Stromal cell of bone marrow (primary cell): Measurements from ENCODE around the gene TFR2.

Experiments
- DNase-seq: peaks from one replicate; pipeline ENCODE4 v3.0.0-alpha.2; 2012; ENCODE audit warnings: low read depth

Gene TFR2

GRCh38 chr7:100572281-100572948 is 68.9 kb downstream of the TFR2 start:
- DNase-seq, result no peak

GRCh38 chr7:100571829-100572116 is 69.6 kb downstream of the TFR2 start:
- DNase-seq, result no peak

DNA sequence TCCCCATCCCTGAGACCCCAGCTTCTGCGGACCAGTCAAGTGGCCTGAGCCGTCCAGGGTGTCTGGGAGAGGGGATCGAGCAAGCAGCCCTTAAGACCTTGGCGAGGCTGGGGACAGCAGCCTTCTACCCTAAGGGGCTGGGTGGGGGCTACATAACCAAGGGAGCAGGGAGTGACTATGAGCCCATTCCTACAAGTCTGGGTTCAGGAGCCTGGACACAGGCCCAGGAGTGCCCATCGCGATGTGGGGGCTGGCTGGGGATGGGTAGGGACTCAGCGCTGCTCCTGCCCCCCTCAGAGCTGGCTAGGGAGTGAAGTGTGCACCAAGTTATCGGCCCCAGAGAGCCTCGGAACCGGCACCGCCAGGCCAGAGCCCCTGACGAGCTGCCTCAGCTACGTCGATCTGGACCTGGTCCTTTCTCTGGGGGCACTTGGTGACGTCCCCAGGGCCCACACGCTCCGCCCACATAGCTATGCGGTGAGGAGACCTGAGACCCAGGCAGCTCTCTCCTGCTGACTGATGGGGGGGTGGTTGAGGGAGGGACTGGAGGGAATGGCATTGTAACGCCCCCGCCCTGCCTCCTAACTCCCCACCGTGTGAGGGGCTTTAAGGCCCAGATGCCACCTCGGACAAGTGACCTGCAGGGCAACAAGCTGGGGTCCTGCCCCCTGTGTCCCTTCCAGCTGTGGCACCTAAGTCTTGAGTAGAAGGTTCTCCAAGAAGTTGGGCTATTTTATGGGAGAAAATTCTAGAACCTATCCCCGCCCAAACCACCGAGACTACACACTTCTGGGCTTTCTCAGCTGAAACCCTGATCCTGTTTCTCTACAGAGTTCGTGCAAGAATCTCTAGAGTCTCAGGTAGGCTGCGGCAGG is 70.2 kb downstream of the TFR2 start:
- no peak for DNase-seq
